ENCODE data around the gene MRGPRF.

GRCh38 chr11:69005183-69005630 lies 7.8 kb downstream of the MRGPRF start:
- TF ChIP-seq CTCF (IDR thresholded peaks at IDR 0.05; ENCODE audit: low read depth, low read length) = no peak
- no peak for TF ChIP-seq EZH2phosphoT487 (IDR thresholded peaks at IDR 0.05; ENCODE audit: low read depth)

Measured in OCI-LY3 (cell line).